Hepatocyte (in vitro differentiated cells): Measurements from ENCODE around the gene CALHM5. TPM values are rescaled to one million over a fixed set of nuclear protein-coding genes. Genes with fewer than 3 reads are reported as not detected.

ENCODE experiments used
- DNase-seq: peaks from one replicate; pipeline ENCODE4 v3.0.0-alpha.2; 2016; ENCODE audit warnings: low spot score
- H2AFZ ChIP-seq: fragments of 200-600 bp; sonication (generic); 2 replicates; pipeline ENCODE4 v1.6.0; 2016; ENCODE audit warnings: antibody characterized with exemption, mild to moderate bottlenecking
- H3K27ac ChIP-seq: fragments of 200-600 bp; sonication (generic); 2 replicates; pipeline ENCODE4 v1.5.1; 2016; ENCODE audit warnings: mild to moderate bottlenecking
- H3K27me3 ChIP-seq: fragments of 200-600 bp; sonication (generic); 2 replicates; pipeline ENCODE4 v1.6.1; 2016
- H3K36me3 ChIP-seq: fragments of 200-600 bp; sonication (generic); replicated peaks from 2 replicates; pipeline ENCODE4 v1.5.1; 2016; ENCODE audit warnings: low read depth; ENCODE audit not compliant: insufficient read depth
- H3K4me1 ChIP-seq: fragments of 200-600 bp; sonication (generic); 2 replicates; pipeline ENCODE4 v1.5.1; 2016; ENCODE audit warnings: mild to moderate bottlenecking, moderate library complexity; ENCODE audit not compliant: insufficient read depth
- H3K4me2 ChIP-seq: fragments of 200-600 bp; sonication (generic); 2 replicates; pipeline ENCODE4 v1.6.0; 2016
- H3K4me3 ChIP-seq: fragments of 200-600 bp; sonication (generic); 2 replicates; pipeline ENCODE4 v1.5.1; 2016; ENCODE audit warnings: mild to moderate bottlenecking
- H3K79me2 ChIP-seq: fragments of 200-600 bp; sonication (generic); 2 replicates; pipeline ENCODE4 v1.6.0; 2017; ENCODE audit warnings: mild to moderate bottlenecking
- H3K9me2 ChIP-seq: fragments of 200-600 bp; sonication (generic); replicated peaks from 2 replicates; pipeline ENCODE4 v1.6.0; 2017; ENCODE audit warnings: mild to moderate bottlenecking; ENCODE audit not compliant: insufficient read depth
- H3K9me3 ChIP-seq: fragments of 200-600 bp; sonication (generic); 2 replicates; pipeline ENCODE4 v1.5.1; 2016; ENCODE audit warnings: low read depth, mild to moderate bottlenecking
- H4K20me1 ChIP-seq: fragments of 200-600 bp; sonication (generic); 2 replicates; pipeline ENCODE4 v1.6.0; 2016; ENCODE audit warnings: mild to moderate bottlenecking; ENCODE audit not compliant: insufficient read depth, poor library complexity, severe bottlenecking
- EZH2 ChIP-seq: fragments of 200-600 bp; sonication (generic); IDR thresholded peaks from 2 replicates; pipeline ENCODE4 v1.6.1; 2016; ENCODE audit warnings: antibody characterized with exemption, mild to moderate bottlenecking, borderline replicate concordance
- EZH2phosphoT487 ChIP-seq: fragments of 200-600 bp; sonication (generic); IDR thresholded peaks from one replicate; pipeline ENCODE4 v1.6.1; 2018; ENCODE audit warnings: antibody characterized with exemption, mild to moderate bottlenecking, low read depth, moderate library complexity; ENCODE audit not compliant: unreplicated experiment, severe bottlenecking
- WGBS: methylation state at CpG from one replicate; pipeline ENCODE4 v1.1.6; 2016; ENCODE audit warnings: low lambda C conversion rate; ENCODE audit errors: missing lambda C conversion rate; 5-methylcytosine and 5-hydroxymethylcytosine counted together
- polyA plus RNA-seq: library from polyadenylated mRNA; unstranded; fragments of >200 nt; fragmentation: Nextera tagmentation; extraction: Ambion mirVana; gene quantifications from 2 replicates; pipeline ENCODE4 v1.2.1, GENCODE V29; 2016
- total RNA-seq: library from RNA; depleted of rRNA; stranded (reverse); fragments of >200 nt; gene quantifications from 2 replicates; pipeline ENCODE4 v1.2.3, GENCODE V29; 2014
- TF ChIP-seq, protein P1 (sequence below): fragments of 200-600 bp; sonication (generic); IDR thresholded peaks from 2 replicates; pipeline ENCODE4 v1.5.1; 2016; ENCODE audit warnings: antibody characterized with exemption, mild to moderate bottlenecking; ENCODE audit not compliant: poor library complexity

Gene CALHM5
- total and polyA plus RNA-seq, 2 experiments from 2014 or later: 0.46 to 1.7 TPM

DNA sequence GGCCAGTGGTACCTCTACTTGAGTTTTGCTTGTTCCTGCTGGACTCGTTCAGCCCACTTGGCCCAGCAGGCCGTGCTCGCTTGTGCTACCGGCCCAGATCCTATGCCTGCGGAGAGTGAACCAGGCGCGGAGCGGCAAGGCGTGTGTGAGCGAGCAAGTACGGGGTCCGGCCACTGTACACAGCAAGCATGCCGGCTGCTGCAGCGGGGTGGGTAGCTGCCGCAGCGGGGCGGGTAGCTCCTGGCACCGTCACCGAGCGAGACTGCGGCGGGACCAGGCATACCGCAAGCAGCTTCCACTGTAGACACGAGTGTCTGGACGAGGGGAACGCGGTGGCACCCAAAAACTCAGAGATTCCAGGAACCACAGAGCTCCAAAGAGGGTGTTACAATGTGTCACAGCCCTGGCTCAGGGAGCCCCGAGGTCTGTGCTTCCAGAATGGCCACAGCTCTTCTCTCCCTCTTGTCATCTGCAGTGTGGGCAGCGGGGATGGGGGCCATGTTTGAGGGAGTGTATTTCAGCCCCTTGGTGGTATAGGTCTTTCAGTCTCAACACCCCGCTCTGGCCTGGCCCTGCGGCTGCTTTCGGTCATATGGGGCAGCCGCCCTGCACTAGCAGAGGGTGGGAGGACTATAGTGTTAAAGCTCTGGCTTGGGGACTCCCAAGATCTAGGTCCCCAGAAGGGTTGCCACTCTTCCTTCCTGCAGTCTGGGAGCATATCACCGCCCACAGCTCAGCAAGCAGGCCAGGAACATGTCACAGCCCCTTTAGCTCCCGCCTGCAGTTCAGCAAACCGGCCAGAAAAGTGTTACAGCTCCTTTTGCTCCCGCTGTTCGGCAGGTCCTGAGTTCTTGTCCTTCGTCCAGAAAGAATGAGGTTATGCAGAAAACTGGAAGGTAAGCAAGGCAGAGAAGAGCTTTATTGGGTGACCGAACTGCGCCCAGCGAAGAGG lies 53.8 kb downstream of the CALHM5 start:
- no peak for DNase-seq
- H3K4me3 ChIP-seq: no peak overlapping the region
- no peak overlapping the region for H3K4me2 ChIP-seq

DNA sequence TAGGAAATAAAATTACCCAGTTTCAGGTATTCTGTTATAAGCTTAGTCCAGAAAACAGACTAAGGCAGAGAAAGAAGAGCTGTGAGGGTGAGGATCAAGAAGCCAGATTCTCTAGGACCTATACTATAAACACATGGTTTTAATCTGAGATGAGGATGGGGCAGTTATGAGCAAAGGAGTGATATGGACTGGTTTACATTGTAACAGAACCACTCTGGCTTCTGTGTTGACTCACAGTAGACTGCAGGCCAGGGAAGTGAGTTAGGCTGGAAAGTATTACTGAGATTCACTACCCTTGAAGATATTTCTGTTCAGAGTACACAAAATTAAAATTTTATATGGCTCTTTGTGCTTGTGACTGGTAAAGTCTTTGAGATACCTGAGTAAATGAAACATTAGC lies 56.7 kb downstream of the CALHM5 start:
- Histone ChIP-seq H3K9me3 (no peaks in the 10 kb centered on the region), H3K36me3 (no peaks in the 10 kb centered on the region), H3K4me3 (no peak overlapping the region), H3K4me1 (peaks cover 19% of the 10 kb centered on the region), H4K20me1 (peaks cover 8% of the 10 kb centered on the region), H3K79me2 (peaks cover 22% of the 10 kb centered on the region), H3K27ac (no peak overlapping the region), H3K27me3 (no peaks in the 10 kb centered on the region), H3K4me2 (no peak overlapping the region), H3K9me2 (no peaks in the 10 kb centered on the region), H2AFZ (no peak overlapping the region)
- TF ChIP-seq, protein P1, sequence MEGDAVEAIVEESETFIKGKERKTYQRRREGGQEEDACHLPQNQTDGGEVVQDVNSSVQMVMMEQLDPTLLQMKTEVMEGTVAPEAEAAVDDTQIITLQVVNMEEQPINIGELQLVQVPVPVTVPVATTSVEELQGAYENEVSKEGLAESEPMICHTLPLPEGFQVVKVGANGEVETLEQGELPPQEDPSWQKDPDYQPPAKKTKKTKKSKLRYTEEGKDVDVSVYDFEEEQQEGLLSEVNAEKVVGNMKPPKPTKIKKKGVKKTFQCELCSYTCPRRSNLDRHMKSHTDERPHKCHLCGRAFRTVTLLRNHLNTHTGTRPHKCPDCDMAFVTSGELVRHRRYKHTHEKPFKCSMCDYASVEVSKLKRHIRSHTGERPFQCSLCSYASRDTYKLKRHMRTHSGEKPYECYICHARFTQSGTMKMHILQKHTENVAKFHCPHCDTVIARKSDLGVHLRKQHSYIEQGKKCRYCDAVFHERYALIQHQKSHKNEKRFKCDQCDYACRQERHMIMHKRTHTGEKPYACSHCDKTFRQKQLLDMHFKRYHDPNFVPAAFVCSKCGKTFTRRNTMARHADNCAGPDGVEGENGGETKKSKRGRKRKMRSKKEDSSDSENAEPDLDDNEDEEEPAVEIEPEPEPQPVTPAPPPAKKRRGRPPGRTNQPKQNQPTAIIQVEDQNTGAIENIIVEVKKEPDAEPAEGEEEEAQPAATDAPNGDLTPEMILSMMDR: no peak
- TF ChIP-seq EZH2phosphoT487 (no peak), EZH2 (no peak)
- DNase-seq: no peak

More for the DNA sequence above, 53.8 kb downstream of the CALHM5 start:
- Histone ChIP-seq H3K36me3 (no peaks in the 10 kb centered on the region), H3K27ac (no peak overlapping the region), H3K9me3 (no peaks in the 10 kb centered on the region), H4K20me1 (no peaks in the 10 kb centered on the region), H3K79me2 (peaks cover 5% of the 10 kb centered on the region), H2AFZ (no peak overlapping the region), H3K9me2 (no peaks in the 10 kb centered on the region), H3K4me1 (peaks cover 12% of the 10 kb centered on the region), H3K27me3 (no peaks in the 10 kb centered on the region)
- TF ChIP-seq EZH2 (no peak), EZH2phosphoT487 (no peak)
- TF ChIP-seq, protein P1: no peak
- 94% methylated on average over 30 of the region's 42 CpGs for WGBS

DNA sequence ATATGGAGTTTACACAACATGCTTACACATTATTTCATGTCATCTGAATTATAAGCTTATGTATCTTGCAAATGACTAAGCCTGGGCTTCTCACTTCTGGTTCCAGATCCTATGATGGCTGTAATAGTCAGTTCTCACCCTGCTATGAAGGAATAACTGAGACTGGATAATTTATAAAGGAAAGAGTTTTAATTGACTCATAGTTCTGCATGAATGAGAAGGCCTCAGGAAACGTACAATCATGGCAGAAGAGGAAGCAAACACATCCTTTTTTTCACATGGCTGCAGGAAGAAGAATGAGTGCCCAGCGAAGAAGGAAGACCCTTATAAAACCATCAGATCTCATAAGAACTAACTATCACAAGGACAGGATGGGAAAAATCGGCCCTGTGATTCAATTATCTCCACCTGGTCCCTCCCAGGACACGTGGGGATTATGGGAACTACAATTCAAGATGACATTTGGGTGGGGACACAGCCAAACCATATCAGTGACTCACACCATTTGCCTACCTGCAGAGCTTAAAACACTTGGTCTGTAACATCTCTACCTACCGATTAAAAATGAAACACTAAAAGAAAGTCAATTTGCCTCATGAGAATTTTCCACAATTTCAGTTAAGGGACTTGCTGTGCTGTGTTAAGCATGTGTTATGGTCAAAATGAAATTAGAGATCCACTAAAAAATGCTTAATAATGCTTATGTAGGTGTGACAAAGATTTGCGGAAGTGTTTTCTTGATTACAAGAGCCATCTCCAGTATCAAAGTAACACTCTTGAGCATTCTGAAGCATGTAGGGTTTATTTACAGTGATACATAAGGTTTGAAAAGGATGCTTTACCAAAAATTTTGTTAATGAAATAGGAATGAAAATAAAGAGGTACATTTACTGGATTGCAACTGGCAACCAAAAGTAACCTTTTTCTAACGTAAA lies 57.6 kb downstream of the CALHM5 start:
- Histone ChIP-seq H3K4me3 (no peak overlapping the region), H3K27ac (no peak overlapping the region), H3K36me3 (no peaks in the 10 kb centered on the region), H3K79me2 (peaks cover 31% of the 10 kb centered on the region), H3K4me1 (peaks cover 22% of the 10 kb centered on the region), H3K4me2 (peak overlapping the region; percentile 82), H2AFZ (no peak overlapping the region), H4K20me1 (peaks cover 15% of the 10 kb centered on the region), H3K9me2 (no peaks in the 10 kb centered on the region), H3K27me3 (no peaks in the 10 kb centered on the region), H3K9me3 (no peaks in the 10 kb centered on the region)
- no peak for DNase-seq
- TF ChIP-seq EZH2 (no peak), EZH2phosphoT487 (no peak)
- TF ChIP-seq, protein P1: no peak
- 79% methylated on average over 7 of the region's 7 CpGs for WGBS
